ENCODE data around the gene PNMA6A. TPM values are rescaled to one million over a fixed set of nuclear protein-coding genes. Genes with fewer than 3 reads are reported as not detected.

Gene PNMA6A
- polyA plus RNA-seq, 1 of the 3 experiments (the other 2 are of a cell fraction): 0.81 TPM

Small RNA genes lying within 50 kb of the gene (small RNA-seq; reads per million reads assigned to genes)
- 0 reads per million in 7 experiments for gene AC243428.1

Other genes starting within 250 kb of the PNMA6A start
- 41.1 and 46.6 TPM in 2 replicates for gene CETN2, start 241.7 kb upstream of the PNMA6A start, polyA plus RNA-seq (2012; rRNA removed)
- 24.8 and 26.3 TPM in 2 replicates for gene NSDHL, start 241.4 kb upstream of the PNMA6A start, polyA plus RNA-seq (2012; rRNA removed)
- gene ZNF185, start 174.4 kb upstream of the PNMA6A start, polyA plus RNA-seq (2012; rRNA removed): 10.3 and 10.6 TPM in 2 replicates
- not detected in 2 replicates for gene PNMA5, start 78.3 kb upstream of the PNMA6A start, polyA plus RNA-seq (2012; rRNA removed)
- 0.12 and 0.19 TPM in 2 replicates for gene PNMA3, start 16.0 kb upstream of the PNMA6A start, polyA plus RNA-seq (2012; rRNA removed)
- 3.0 and 3.8 TPM in 2 replicates for gene MAGEA1, start 106.8 kb downstream of the PNMA6A start, polyA plus RNA-seq (2012; rRNA removed)
- gene PNMA6F, start 249.3 kb downstream of the PNMA6A start, polyA plus RNA-seq (2012; rRNA removed): not detected in 2 replicates

All from SK-N-SH (cell line).